ENCODE measurements around the gene DHX30. TPM values are rescaled to one million over a fixed set of nuclear protein-coding genes. Genes with fewer than 3 reads are reported as not detected.

Gene DHX30
- polyA plus RNA-seq, 1 donor (not counting 4 experiments of a cell fraction or from before 2014, with no cell fraction given), result 28.3 TPM

DNA sequence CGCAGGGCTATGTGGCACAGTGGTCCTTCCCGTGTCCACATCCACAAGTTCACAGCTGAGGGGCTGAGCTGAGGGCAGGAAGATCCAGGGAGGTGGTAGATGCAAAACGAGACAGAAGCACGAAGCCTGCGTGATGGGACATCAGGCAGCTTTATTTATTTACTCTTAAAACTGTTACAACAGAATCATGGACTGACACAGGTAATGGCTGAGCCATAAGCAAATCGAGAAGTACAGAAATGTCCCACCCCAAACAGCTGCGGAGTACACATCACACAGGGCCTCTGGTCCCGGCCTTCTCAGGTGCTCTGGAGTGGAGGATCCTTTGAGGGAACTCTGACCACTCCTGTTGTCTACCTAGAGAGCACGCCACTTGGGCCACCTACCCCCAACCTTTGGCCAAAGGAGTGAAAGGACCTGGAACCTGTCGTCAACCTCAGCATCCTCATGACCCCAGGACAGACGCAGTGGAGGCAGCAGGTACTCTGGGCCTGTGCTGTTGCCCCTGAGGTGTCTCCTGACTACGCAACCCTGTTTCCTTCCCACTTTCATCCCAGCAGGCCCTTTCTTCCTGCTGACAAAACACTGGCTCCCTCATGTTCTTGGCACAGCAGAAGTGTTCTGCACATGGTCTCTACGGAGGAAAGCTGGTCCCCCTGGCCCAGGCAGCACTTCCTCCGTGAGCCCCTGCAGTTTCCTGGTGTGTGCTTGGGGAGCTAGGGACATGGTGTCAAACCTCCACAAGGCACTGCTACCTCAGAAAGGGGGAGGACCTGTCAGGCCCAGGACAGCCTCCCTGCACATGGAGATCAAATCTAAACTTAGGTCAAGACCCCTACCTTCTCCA lies 47.8 kb downstream of the DHX30 start:
- H3K4me3 ChIP-seq (ENCODE audit: control insufficient read depth in 2 of 3, extremely low read depth in 1 of 3, insufficient read depth in 2 of 3, low read depth in 1 of 3, low read length in 3 of 3), result no peak overlapping the region
- no peak overlapping the region for H3K27ac ChIP-seq (ENCODE audit: control insufficient read depth, insufficient read depth, low read length)
- H3K4me2 ChIP-seq (ENCODE audit: control insufficient read depth, extremely low read depth, insufficient read depth, low read depth, low read length), result no peak overlapping the region
- no peaks in the 10 kb centered on the region for H3K27me3 ChIP-seq (ENCODE audit: control insufficient read depth, extremely low read depth, insufficient read depth, low read length)
- no peaks in the 10 kb centered on the region for H3K9me3 ChIP-seq (ENCODE audit: control insufficient read depth, low read depth, low read length)
- FAIRE-seq, result no peak
- DNase-seq (ENCODE audit: low read depth, low spot score), result no peak
- no peaks in the 10 kb centered on the region for H3K4me1 ChIP-seq (ENCODE audit: control insufficient read depth, extremely low read depth, insufficient read depth, low read length)
- H4K20me1 ChIP-seq (ENCODE audit: control insufficient read depth, extremely low read depth, insufficient read depth, low read length), result peaks cover 16% of the 10 kb centered on the region
- dilution Hi-C loops (cut with MboI; ENCODE audit: extremely low pct_ligation_motif_present, low sequenced_read_pairs), result no loop called here
- no peaks in the 10 kb centered on the region for H3K9me1 ChIP-seq (ENCODE audit: control insufficient read depth, extremely low read depth, insufficient read depth, low read length)
- peaks cover 58 to 66% of the 10 kb centered on the region in 2 experiments for H3K36me3 ChIP-seq (ENCODE audit: control insufficient read depth in 2 of 2, extremely low read depth in 1 of 2, insufficient read depth in 2 of 2, low read length in 2 of 2)
- no peak overlapping the region for H3K9ac ChIP-seq (ENCODE audit: control insufficient read depth, extremely low read depth, insufficient read depth, low read length)
- no peak overlapping the region for H2AFZ ChIP-seq (ENCODE audit: control insufficient read depth, low read length)
- no peak for TF ChIP-seq EZH2 (IDR thresholded peaks at IDR 0.05; ENCODE audit: low read length)
- TF ChIP-seq, protein P1, sequence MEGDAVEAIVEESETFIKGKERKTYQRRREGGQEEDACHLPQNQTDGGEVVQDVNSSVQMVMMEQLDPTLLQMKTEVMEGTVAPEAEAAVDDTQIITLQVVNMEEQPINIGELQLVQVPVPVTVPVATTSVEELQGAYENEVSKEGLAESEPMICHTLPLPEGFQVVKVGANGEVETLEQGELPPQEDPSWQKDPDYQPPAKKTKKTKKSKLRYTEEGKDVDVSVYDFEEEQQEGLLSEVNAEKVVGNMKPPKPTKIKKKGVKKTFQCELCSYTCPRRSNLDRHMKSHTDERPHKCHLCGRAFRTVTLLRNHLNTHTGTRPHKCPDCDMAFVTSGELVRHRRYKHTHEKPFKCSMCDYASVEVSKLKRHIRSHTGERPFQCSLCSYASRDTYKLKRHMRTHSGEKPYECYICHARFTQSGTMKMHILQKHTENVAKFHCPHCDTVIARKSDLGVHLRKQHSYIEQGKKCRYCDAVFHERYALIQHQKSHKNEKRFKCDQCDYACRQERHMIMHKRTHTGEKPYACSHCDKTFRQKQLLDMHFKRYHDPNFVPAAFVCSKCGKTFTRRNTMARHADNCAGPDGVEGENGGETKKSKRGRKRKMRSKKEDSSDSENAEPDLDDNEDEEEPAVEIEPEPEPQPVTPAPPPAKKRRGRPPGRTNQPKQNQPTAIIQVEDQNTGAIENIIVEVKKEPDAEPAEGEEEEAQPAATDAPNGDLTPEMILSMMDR (optimal IDR thresholded peaks at IDR 0.05 in 1 of 3, IDR thresholded peaks at IDR 0.05 in 1 of 3, conservative IDR thresholded peaks at IDR 0.05 in 1 of 3; ENCODE audit: extremely low read depth in 1 of 3, insufficient read depth in 2 of 3, low read length in 3 of 3), result no peak
- H3K79me2 ChIP-seq (ENCODE audit: control insufficient read depth, insufficient read depth, low read length), result no peaks in the 10 kb centered on the region

DNA sequence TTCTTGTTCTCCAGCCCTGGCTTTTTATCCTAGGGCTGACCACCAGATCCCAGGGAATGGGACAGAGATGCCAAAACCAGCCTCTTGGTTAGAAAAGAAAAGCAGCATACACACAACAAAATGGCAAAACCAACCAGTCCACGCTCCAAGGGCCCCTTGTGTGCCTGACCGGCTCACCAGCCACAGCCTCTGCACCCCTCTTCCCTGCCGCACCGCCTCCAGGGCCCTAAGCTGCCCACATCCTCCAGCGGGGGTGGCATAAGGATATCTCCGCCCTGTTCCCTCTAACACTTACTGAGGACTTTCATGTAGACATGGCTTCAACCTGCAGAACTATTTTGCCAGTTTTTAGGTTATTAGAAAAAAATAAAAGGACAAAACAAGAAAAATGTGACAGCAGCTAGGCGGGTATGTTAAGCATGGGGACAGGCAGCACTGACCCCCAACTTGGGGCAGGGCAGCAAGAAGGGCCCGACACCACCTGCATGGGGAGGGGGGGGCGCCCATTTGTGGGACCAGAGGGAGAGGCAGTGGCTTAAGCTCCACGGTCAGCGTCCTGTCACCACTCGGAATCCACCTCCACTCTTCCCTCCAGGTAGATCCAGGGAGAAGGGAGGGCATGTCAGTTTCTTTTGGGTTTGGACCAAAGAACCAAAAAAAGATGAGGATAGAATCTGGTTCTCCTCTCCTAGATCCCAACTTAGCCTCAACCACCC lies 49.1 kb downstream of the DHX30 start:
- no peaks in the 10 kb centered on the region for H3K9me1 ChIP-seq (ENCODE audit: control insufficient read depth, extremely low read depth, insufficient read depth, low read length)
- H3K4me2 ChIP-seq (ENCODE audit: control insufficient read depth, extremely low read depth, insufficient read depth, low read depth, low read length), result no peak overlapping the region
- H3K4me3 ChIP-seq (ENCODE audit: control insufficient read depth in 2 of 3, extremely low read depth in 1 of 3, insufficient read depth in 2 of 3, low read depth in 1 of 3, low read length in 3 of 3), result no peak overlapping the region
- DNase-seq (ENCODE audit: low read depth, low spot score) (no peak), FAIRE-seq (no peak)
- H2AFZ ChIP-seq (ENCODE audit: control insufficient read depth, low read length), result no peak overlapping the region
- no peaks in the 10 kb centered on the region for H3K9me3 ChIP-seq (ENCODE audit: control insufficient read depth, low read depth, low read length)
- TF ChIP-seq, protein P1 (optimal IDR thresholded peaks at IDR 0.05 in 1 of 3, IDR thresholded peaks at IDR 0.05 in 1 of 3, conservative IDR thresholded peaks at IDR 0.05 in 1 of 3; ENCODE audit: extremely low read depth in 1 of 3, insufficient read depth in 2 of 3, low read length in 3 of 3), result no peak
- no peak for TF ChIP-seq EZH2 (IDR thresholded peaks at IDR 0.05; ENCODE audit: low read length)
- no peak overlapping the region for H3K27ac ChIP-seq (ENCODE audit: control insufficient read depth, insufficient read depth, low read length)
- dilution Hi-C loops (cut with MboI; ENCODE audit: extremely low pct_ligation_motif_present, low sequenced_read_pairs), result no loop called here
- no peaks in the 10 kb centered on the region for H3K79me2 ChIP-seq (ENCODE audit: control insufficient read depth, insufficient read depth, low read length)
- H3K27me3 ChIP-seq (ENCODE audit: control insufficient read depth, extremely low read depth, insufficient read depth, low read length), result no peaks in the 10 kb centered on the region
- no peak overlapping the region for H3K9ac ChIP-seq (ENCODE audit: control insufficient read depth, extremely low read depth, insufficient read depth, low read length)
- no peaks in the 10 kb centered on the region for H3K4me1 ChIP-seq (ENCODE audit: control insufficient read depth, extremely low read depth, insufficient read depth, low read length)
- peaks cover 16% of the 10 kb centered on the region for H4K20me1 ChIP-seq (ENCODE audit: control insufficient read depth, extremely low read depth, insufficient read depth, low read length)
- peaks cover 56 to 69% of the 10 kb centered on the region in 2 experiments for H3K36me3 ChIP-seq (ENCODE audit: control insufficient read depth in 2 of 2, extremely low read depth in 1 of 2, insufficient read depth in 2 of 2, low read length in 2 of 2)
